Neutrophil (primary cell): ENCODE data around the gene ADD1.
"Not testable (repeated sequence)": the region's sequence is repeated elsewhere in the genome, so short reads cannot be mapped to it uniquely, and the experiment has no call there.

ENCODE experiments used
- H3K27ac ChIP-seq: fragments of 200-600 bp; sonication (generic); 2 replicates; pipeline ENCODE4 v1.5.1; 2016; ENCODE audit warnings: mild to moderate bottlenecking, moderate library complexity
- H3K27me3 ChIP-seq: fragments of 200-600 bp; sonication (generic); 2 replicates; pipeline ENCODE4 v1.6.0; 2016; ENCODE audit warnings: mild to moderate bottlenecking
- H3K36me3 ChIP-seq: fragments of 200-600 bp; sonication (generic); 2 replicates; pipeline ENCODE4 v1.5.1; 2017
- H3K4me1 ChIP-seq, 2 experiments: fragments of 200-600 bp in 1 of 2; sonication (generic) in 1 of 2; 1 replicate in 1 of 2; 2 replicates in 1 of 2; pipeline versions ENCODE4 v1.5.1 to v1.6.1; 2013 to 2016; ENCODE audit warnings: low read depth in 1 of 2, low read length in 1 of 2, mild to moderate bottlenecking in 1 of 2, moderate library complexity in 1 of 2; ENCODE audit not compliant: control insufficient read depth in 1 of 2, insufficient read depth in 1 of 2
- H3K4me3 ChIP-seq, 2 experiments: fragments of 200-600 bp in 1 of 2; sonication (generic) in 1 of 2; 1 replicate in 1 of 2; 2 replicates in 1 of 2; pipeline ENCODE4 v1.5.1; 2013 to 2016; ENCODE audit warnings: low read depth in 1 of 2, low read length in 1 of 2, mild to moderate bottlenecking in 1 of 2, moderate library complexity in 1 of 2
- H3K9me3 ChIP-seq: fragments of 200-600 bp; sonication (generic); 2 replicates; pipeline ENCODE4 v1.5.1; 2016
- TF ChIP-seq, protein P1 (sequence below): fragments of 200-600 bp; sonication (generic); IDR thresholded peaks from 2 replicates; pipeline ENCODE4 v1.5.1; 2016; ENCODE audit warnings: antibody characterized with exemption

ADD1 gene

DNA sequence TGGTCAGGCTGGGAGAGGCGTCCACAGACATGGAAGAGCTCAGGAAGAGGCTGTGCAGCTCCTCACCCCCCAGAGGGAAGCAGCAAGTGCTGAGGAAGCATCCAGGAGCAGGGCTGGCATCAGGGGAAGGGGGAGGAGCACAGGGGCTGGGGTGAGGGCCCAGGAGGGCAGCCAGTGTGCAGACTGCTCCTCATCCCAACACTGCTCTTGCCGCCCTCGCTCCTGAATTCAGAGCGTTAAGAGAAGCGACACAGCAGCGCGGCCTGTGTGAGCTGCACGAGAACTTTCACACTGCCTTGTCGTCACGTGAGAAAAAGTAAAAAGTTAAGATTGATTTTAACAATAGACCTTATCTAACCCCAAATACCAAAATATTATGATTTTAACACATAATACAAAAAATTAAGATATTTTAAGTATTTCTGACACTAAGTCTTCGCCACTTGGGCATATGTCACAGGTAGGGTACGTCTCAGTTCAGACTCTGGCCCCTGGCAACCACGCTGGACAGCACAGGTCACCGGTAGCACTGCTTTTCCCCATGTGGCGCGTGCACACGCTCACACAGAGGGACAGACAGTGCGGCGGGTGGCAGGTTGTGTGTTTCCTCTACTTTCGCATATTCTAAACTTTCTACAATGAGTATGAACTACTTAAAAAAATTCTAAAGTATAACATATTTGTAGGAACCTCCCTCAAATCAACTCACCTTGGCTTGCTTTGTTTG is 99.9 kb downstream of the ADD1 start:
- no peaks in the 10 kb centered on the region for H3K27me3 ChIP-seq
- no peaks in the 10 kb centered on the region for H3K9me3 ChIP-seq
- H3K36me3 ChIP-seq: peaks cover 70% of the 10 kb centered on the region
- no peak overlapping the region for H3K27ac ChIP-seq
- H3K4me1 ChIP-seq: no peaks in the 10 kb centered on the region
- no peak overlapping the region for H3K4me3 ChIP-seq
- TF ChIP-seq, protein P1, sequence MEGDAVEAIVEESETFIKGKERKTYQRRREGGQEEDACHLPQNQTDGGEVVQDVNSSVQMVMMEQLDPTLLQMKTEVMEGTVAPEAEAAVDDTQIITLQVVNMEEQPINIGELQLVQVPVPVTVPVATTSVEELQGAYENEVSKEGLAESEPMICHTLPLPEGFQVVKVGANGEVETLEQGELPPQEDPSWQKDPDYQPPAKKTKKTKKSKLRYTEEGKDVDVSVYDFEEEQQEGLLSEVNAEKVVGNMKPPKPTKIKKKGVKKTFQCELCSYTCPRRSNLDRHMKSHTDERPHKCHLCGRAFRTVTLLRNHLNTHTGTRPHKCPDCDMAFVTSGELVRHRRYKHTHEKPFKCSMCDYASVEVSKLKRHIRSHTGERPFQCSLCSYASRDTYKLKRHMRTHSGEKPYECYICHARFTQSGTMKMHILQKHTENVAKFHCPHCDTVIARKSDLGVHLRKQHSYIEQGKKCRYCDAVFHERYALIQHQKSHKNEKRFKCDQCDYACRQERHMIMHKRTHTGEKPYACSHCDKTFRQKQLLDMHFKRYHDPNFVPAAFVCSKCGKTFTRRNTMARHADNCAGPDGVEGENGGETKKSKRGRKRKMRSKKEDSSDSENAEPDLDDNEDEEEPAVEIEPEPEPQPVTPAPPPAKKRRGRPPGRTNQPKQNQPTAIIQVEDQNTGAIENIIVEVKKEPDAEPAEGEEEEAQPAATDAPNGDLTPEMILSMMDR: no peak

DNA sequence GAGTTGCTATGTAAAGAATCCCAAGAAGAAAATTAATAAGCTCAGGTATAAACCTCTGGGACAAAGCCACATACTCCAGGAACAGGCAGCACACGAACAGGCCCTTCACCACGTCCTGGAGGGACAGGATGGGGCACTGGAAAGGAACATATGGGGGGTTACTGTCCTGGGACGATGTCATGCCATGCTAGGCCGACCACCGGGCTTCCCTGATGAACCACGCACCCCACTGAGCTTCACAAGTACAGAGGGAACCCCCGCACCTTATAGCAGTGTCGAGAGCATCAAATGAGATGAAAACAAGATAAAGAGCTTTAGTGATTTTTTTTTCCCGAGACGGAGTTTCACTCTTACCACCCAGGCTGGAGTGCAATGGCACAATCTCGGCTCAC is 100.4 kb downstream of the ADD1 start:
- Histone ChIP-seq H3K27ac (no peak overlapping the region), H3K27me3 (no peaks in the 10 kb centered on the region), H3K9me3 (no peaks in the 10 kb centered on the region), H3K4me3 (no peak overlapping the region), H3K36me3 (peaks cover 68% of the 10 kb centered on the region), H3K4me1 (no peaks in the 10 kb centered on the region)
- TF ChIP-seq, protein P1: no peak

DNA sequence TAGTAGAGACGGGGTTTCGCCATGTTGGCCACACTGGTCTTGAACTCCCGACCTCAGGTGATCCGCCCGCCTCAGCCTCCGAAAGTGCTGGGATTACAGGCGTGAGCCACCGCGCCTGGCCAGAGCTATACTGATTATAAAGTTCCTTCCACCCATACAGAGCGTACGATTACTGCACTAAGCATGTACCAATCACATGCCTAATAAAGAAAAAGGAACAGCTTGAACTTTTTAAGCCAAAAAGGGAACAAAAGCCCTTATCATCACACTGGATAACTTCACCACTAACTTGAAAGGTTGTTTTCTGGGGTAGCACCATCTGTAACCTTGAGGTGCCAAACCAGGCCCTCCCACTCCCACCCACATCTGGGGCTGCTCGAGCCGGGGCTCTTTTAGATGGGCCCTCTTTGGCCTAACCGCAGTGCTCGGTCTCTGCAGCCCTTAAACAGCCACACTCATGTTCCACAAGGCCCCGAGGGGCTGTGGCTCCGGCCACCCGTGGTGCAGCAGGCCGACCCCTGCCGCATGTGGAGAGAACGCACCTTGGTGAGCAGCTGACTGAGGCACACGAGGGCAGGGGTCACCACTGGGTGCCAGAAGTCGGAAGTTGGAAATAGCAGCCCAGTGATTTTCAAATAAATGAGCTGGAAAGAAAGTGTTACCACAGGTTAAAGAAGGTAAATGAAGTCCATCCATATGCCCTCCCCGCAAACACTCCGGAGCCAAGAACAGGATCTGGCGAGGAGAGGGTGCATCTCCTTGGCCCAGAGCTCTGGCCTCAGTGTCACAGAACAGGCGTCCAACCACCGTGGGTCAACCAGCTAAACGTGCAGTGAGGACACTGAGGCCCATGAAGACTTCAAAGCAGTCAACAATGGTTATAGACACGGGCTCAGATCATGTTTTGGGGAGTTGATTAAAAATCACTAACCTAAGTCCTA is 101.2 kb downstream of the ADD1 start:
- no peak overlapping the region for H3K4me3 ChIP-seq
- TF ChIP-seq, protein P1: no peak
- peaks cover 67% of the 10 kb centered on the region for H3K36me3 ChIP-seq
- no peaks in the 10 kb centered on the region for H3K9me3 ChIP-seq
- H3K27ac ChIP-seq: no peak overlapping the region
- no peaks in the 10 kb centered on the region for H3K4me1 ChIP-seq
- no peaks in the 10 kb centered on the region for H3K27me3 ChIP-seq

DNA sequence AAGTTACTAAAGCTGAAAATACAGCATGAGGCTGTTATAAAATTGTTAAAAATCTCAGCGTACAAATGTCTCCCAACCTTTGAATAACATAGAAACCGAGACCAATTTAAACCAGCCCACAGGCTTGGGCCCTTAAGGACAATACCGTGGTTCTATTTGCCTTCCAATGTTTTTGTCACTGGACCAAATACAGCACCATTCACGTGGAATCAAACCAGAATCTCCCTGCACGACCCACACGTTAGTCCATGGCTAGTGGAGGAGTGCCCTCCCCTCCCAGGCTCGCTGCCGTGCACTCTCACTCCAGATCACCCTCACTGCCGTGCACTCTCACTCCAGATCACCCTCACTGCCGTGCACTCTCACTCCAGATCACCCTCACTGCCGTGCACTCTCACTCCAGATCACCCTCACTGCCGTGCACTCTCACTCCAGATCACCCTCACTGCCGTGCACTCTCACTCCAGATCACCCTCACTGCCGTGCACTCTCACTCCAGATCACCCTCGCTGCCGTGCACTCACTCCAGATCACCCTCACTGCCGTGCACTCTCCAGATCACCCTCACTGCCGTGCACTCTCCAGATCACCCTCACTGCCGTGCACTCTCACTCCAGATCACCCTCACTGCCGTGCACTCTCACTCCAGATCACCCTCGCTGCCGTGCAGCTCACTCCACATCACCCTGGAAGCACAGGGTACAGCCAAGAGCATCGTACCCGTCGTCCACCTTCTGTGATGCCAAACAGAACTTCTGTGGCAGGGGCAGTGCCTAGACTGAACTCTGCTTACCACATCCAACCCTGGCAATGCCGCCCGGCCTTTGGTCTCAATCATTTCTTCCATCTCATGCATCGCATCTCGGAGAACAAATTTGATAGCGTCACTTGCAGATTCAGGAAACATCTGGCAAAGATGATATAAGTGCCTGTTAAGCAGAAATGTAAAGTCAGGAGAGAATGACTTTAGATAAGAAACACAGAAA is 102.3 kb downstream of the ADD1 start:
- H3K4me3 ChIP-seq, H3K27ac ChIP-seq, H3K27me3 ChIP-seq, H3K9me3 ChIP-seq, H3K4me1 ChIP-seq: not testable (repeated sequence)
- peaks cover 63% of the 10 kb centered on the region for H3K36me3 ChIP-seq

DNA sequence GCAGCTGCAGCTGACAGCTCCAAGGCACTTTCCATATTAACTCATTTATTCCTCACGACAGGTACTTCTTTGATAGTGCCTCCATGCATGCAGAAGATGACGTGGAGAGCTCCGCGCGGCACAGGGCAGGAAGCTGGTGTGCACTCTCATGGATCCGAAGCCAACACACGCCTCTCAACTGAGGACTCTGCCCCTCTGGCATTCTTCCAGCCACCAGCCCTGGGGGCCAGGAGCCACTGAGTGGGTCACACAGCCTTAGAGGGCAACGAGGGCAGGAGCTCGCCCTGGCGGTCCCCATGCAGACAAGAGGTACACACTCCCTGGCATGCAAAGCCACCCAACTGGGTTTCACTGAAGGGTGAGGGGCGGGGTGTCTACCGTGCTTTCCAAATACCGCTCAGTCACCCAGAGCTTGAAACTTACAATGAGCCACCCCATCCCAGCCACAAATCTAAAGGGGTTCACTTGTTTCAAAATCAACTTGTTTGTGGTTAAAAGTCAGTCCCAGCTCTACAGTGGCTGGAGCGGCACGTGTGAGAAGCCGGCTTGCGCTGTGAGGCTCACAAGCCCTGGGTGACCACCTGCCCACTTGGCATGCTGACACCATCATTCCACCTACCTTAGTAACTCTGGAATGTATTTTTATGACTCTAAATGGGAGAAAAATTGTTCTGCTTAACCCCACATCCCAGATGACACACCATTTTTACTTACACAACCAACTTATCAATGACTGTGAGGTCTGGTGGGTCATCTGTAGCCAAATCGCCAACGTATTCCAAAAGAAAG is 103.4 kb downstream of the ADD1 start:
- H3K9me3 ChIP-seq: no peaks in the 10 kb centered on the region
- no peak overlapping the region for H3K4me3 ChIP-seq
- H3K27me3 ChIP-seq: no peaks in the 10 kb centered on the region
- no peaks in the 10 kb centered on the region for H3K4me1 ChIP-seq
- H3K27ac ChIP-seq: no peak overlapping the region
- TF ChIP-seq, protein P1: no peak
- H3K36me3 ChIP-seq: peaks cover 61% of the 10 kb centered on the region
